Thyroid gland (tissue), 4 donors: ENCODE data around the gene MDN1.

Experiments
- CTCF ChIP-seq, 6 experiments: fragments of 200-600 bp in 3 of 6; fragments of 450-650 bp in 3 of 6; sonication (generic) in 3 of 6; IDR thresholded peaks; one replicate each; pipeline ENCODE4 v1.5.1; 2016 to 2019; ENCODE audit warnings: antibody characterized with exemption in 6 of 6, mild to moderate bottlenecking in 2 of 6, inconsistent platforms in 1 of 6, moderate library complexity in 1 of 6
- POLR2A ChIP-seq, 2 donors: fragments of 450-650 bp; IDR thresholded peaks; one replicate each; pipeline ENCODE4 v1.6.1; 2017; ENCODE audit warnings: antibody characterized with exemption in 2 of 2, mild to moderate bottlenecking in 2 of 2, moderate library complexity in 1 of 2

GRCh38 chr6:89679215-89680120 is 140.1 kb downstream of the MDN1 start:
- TF ChIP-seq CTCF (IDR thresholded peaks at IDR 0.05) (no peak), POLR2A (IDR thresholded peaks at IDR 0.05) (no peak)
